ENCODE results near the gene NLRX1.
A peak's percentile ranks its signal among the peaks of the same experiment; 100 is the strongest.

Gene NLRX1

DNA sequence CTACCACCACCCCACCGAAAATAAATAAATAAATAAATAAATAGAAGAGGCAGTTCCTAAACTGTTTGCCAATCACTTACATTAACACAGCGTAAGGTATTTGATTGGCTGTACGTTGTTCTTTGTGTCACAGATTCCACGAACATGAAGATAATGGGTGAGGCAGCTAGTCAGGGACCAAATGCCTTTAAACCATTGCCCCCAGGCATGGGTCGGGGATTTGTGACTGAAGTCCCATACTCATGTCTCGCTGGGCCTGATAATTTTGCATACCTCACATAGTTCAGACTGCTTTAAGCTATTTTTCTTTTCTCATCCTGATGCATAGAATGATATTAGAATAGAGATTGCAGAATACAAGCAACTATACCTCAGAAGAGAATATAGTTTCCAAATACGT lies 34.0 kb downstream of the NLRX1 start:
- Histone ChIP-seq H3K23ac (ENCODE audit: low read length) (no peak overlapping the region), H3K36me3 (ENCODE audit: control insufficient read depth, insufficient read depth, low read length) (no peaks in the 10 kb centered on the region), H4K5ac (ENCODE audit: low read length) (no peak overlapping the region), H3K79me1 (ENCODE audit: low read length) (no peaks in the 10 kb centered on the region), H3K56ac (ENCODE audit: low read length) (no peak overlapping the region), H3K4me1 (ENCODE audit: control insufficient read depth, low read depth, low read length) (no peaks in the 10 kb centered on the region), H2BK15ac (replicated peaks; ENCODE audit: low read depth) (no peak overlapping the region), H3K4me2 (ENCODE audit: low read length) (no peak overlapping the region), H3K4ac (ENCODE audit: low read depth, low read length) (no peak overlapping the region), H3K9ac (ENCODE audit: low read length) (no peak overlapping the region), H2BK120ac (ENCODE audit: low read depth, low read length) (no peak overlapping the region), H3K27ac (ENCODE audit: low read depth, low read length) (no peak overlapping the region), H2AK5ac (ENCODE audit: low read length) (no peak overlapping the region), H3K27me3 (ENCODE audit: insufficient read depth, low read length, poor library complexity) (no peaks in the 10 kb centered on the region), H4K8ac (ENCODE audit: low read depth, low read length) (no peak overlapping the region), H3K4me3 (ENCODE audit: low read length) (no peak overlapping the region), H3K79me2 (ENCODE audit: control insufficient read depth, insufficient read depth, low read length) (peaks cover 9% of the 10 kb centered on the region), H3K18ac (ENCODE audit: low read length) (no peak overlapping the region), H2BK5ac (ENCODE audit: low read length) (no peak overlapping the region)
- WGBS (ENCODE audit: extremely low coverage, insufficient coverage, low lambda C conversion rate) = no CpG with 5 or more reads among the region's 7 CpGs
- DNase-seq = no peak

DNA sequence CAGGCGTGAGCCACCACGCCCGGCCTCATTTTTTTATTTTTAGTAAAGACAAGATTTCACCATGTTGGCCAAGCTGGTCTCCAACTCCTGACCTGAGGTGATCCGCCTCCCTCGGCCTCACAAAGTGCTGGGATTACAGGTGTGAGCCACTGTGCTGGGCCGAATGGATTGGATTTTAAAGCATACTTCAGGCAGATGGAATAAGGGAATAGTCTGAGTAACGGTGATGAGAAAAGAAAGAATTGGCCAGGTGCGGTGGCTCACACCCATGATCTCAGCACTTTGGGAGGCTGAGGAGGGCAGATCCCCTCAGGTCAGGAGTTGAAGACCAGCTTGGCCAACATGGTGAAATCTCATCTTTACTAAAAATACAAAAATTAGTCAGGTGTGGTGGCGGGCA lies 35.5 kb downstream of the NLRX1 start:
- Histone ChIP-seq H3K18ac (ENCODE audit: low read length) (no peak overlapping the region), H4K8ac (ENCODE audit: low read depth, low read length) (no peak overlapping the region), H2BK120ac (ENCODE audit: low read depth, low read length) (no peak overlapping the region), H3K4me3 (ENCODE audit: low read length) (no peak overlapping the region), H3K79me1 (ENCODE audit: low read length) (no peaks in the 10 kb centered on the region), H3K27me3 (ENCODE audit: insufficient read depth, low read length, poor library complexity) (no peaks in the 10 kb centered on the region), H2BK5ac (ENCODE audit: low read length) (no peak overlapping the region), H3K23ac (ENCODE audit: low read length) (no peak overlapping the region), H3K27ac (ENCODE audit: low read depth, low read length) (no peak overlapping the region), H3K4ac (ENCODE audit: low read depth, low read length) (no peak overlapping the region), H3K36me3 (ENCODE audit: control insufficient read depth, insufficient read depth, low read length) (no peaks in the 10 kb centered on the region), H3K4me1 (ENCODE audit: control insufficient read depth, low read depth, low read length) (no peaks in the 10 kb centered on the region), H2AK5ac (ENCODE audit: low read length) (no peak overlapping the region), H3K56ac (ENCODE audit: low read length) (no peak overlapping the region), H3K9ac (ENCODE audit: low read length) (no peak overlapping the region), H3K79me2 (ENCODE audit: control insufficient read depth, insufficient read depth, low read length) (peaks cover 22% of the 10 kb centered on the region), H2BK15ac (replicated peaks; ENCODE audit: low read depth) (no peak overlapping the region), H4K5ac (ENCODE audit: low read length) (no peak overlapping the region), H3K4me2 (ENCODE audit: low read length) (no peak overlapping the region)
- no CpG with 5 or more reads among the region's 9 CpGs for WGBS (ENCODE audit: extremely low coverage, insufficient coverage, low lambda C conversion rate)
- DNase-seq = no peak

DNA sequence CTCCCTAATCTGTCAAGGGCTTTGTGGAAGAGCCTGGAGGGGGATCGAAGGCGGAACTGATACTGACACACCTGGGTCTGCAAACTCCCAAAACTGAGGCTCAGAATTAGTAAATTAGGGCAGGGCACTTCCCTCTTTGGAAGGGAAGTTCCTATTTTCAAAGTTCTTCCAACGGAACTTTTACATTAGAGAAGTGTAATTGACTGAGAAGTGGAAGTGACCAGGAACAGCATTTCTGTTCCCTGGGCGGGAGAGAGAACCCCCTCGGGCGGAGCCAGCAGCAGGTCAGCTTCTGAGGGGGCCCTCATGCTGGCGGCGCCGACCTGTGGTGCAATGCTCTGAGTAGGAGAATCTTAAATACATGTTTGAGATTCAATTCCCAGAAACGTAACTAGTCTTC lies 36.6 kb downstream of the NLRX1 start:
- Histone ChIP-seq H3K79me1 (ENCODE audit: low read length) (no peaks in the 10 kb centered on the region), H4K8ac (ENCODE audit: low read depth, low read length) (no peak overlapping the region), H3K4ac (ENCODE audit: low read depth, low read length) (no peak overlapping the region), H3K9ac (ENCODE audit: low read length) (no peak overlapping the region), H2BK5ac (ENCODE audit: low read length) (no peak overlapping the region), H3K79me2 (ENCODE audit: control insufficient read depth, insufficient read depth, low read length) (peaks cover 31% of the 10 kb centered on the region), H3K27ac (ENCODE audit: low read depth, low read length) (no peak overlapping the region), H3K27me3 (ENCODE audit: insufficient read depth, low read length, poor library complexity) (no peaks in the 10 kb centered on the region), H2BK120ac (ENCODE audit: low read depth, low read length) (no peak overlapping the region), H3K36me3 (ENCODE audit: control insufficient read depth, insufficient read depth, low read length) (no peaks in the 10 kb centered on the region), H3K56ac (ENCODE audit: low read length) (no peak overlapping the region), H4K5ac (ENCODE audit: low read length) (no peak overlapping the region), H3K23ac (ENCODE audit: low read length) (no peak overlapping the region), H2BK15ac (replicated peaks; ENCODE audit: low read depth) (no peak overlapping the region), H3K4me2 (ENCODE audit: low read length) (no peak overlapping the region), H3K18ac (ENCODE audit: low read length) (no peak overlapping the region), H3K4me1 (ENCODE audit: control insufficient read depth, low read depth, low read length) (no peaks in the 10 kb centered on the region), H3K4me3 (ENCODE audit: low read length) (no peak overlapping the region), H2AK5ac (ENCODE audit: low read length) (no peak overlapping the region)
- WGBS (ENCODE audit: extremely low coverage, insufficient coverage, low lambda C conversion rate) = no CpG with 5 or more reads among the region's 10 CpGs
- DNase-seq = no peak

DNA sequence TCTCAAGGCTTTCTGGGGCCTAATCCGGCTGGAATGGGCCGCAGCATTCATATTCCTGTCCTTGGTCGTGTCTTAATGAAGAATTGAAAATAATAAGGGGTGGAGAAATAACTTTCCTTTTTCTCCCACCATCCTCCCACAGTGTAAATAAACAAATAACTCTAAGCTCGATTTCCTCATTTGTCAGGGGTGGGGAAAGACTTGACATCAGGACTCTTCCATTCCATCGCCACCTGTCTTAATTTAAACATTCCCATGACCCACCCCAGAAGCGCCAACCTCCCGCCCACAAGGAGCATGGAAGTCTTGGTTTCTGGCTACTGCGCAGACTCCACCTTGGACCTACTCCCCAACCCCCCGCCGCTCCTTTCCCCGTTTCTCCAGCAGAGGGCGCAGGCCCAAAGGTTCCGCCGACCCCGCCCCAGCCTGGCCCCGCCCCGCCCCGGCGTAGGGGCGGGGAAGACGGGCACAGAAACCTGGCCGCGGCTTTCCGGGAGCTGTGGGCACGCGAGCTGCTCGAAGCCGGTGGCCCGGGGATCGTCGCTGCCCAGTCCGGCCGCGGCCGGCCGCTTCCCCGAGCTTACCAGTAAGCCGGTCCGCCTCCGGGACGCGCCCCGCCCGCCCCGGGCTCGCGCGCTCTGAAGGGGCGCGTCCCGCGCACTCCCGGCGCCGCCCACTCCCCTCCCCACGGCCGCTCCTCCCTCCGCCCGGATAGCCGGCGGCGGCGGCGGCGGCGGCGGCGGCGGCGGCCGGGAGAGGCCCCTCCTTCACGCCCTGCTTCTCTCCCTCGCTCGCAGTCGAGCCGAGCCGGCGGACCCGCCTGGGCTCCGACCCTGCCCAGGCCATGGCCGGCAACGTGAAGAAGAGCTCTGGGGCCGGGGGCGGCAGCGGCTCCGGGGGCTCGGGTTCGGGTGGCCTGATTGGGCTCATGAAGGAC lies 37.3 kb downstream of the NLRX1 start, which contains the start of gene CBL:
TSS of gene CBL (plus strand) at position 766 of the 937 bp plus-strand sequence. CDS start at position 845, 79 bp downstream.
- no peak within 1 kb of the TSS for H4K5ac ChIP-seq (ENCODE audit: low read length)
- peak within 1 kb of the TSS; percentile 70 for H2BK5ac ChIP-seq (ENCODE audit: low read length)
- H3K27ac ChIP-seq (ENCODE audit: low read depth, low read length) = peak within 1 kb of the TSS; percentile 93
- peak within 1 kb of the TSS; percentile 97 for H3K9ac ChIP-seq (ENCODE audit: low read length)
- peak within 1 kb of the TSS; percentile 90 for H3K4me3 ChIP-seq (ENCODE audit: low read length)
- peaks cover 38% of the 10 kb centered on the region for H3K79me2 ChIP-seq (ENCODE audit: control insufficient read depth, insufficient read depth, low read length)
- no peaks in the 10 kb centered on the region for H3K4me1 ChIP-seq (ENCODE audit: control insufficient read depth, low read depth, low read length)
- no peak within 1 kb of the TSS for H2BK120ac ChIP-seq (ENCODE audit: low read depth, low read length)
- H3K36me3 ChIP-seq (ENCODE audit: control insufficient read depth, insufficient read depth, low read length) = no peaks in the 10 kb centered on the region
- no peak within 1 kb of the TSS for H2BK15ac ChIP-seq (replicated peaks; ENCODE audit: low read depth)
- peak within 1 kb of the TSS; percentile 98 for H3K56ac ChIP-seq (ENCODE audit: low read length)
- H3K4ac ChIP-seq (ENCODE audit: low read depth, low read length) = peak within 1 kb of the TSS; percentile 93
- no peaks in the 10 kb centered on the region for H3K27me3 ChIP-seq (ENCODE audit: insufficient read depth, low read length, poor library complexity)
- peak within 1 kb of the TSS; percentile 46 for H2AK5ac ChIP-seq (ENCODE audit: low read length)
- no peaks in the 10 kb centered on the region for H3K79me1 ChIP-seq (ENCODE audit: low read length)
- peak within 1 kb of the TSS; percentile 77 for H3K4me2 ChIP-seq (ENCODE audit: low read length)
- peak within 1 kb of the TSS; percentile 99 for H3K18ac ChIP-seq (ENCODE audit: low read length)
- WGBS (ENCODE audit: extremely low coverage, insufficient coverage, low lambda C conversion rate) = no CpG with 5 or more reads among the region's 88 CpGs
- peak; percentile 95 for DNase-seq
- peak within 1 kb of the TSS; percentile 60 for H4K8ac ChIP-seq (ENCODE audit: low read depth, low read length)
- no peak within 1 kb of the TSS for H3K23ac ChIP-seq (ENCODE audit: low read length)

DNA sequence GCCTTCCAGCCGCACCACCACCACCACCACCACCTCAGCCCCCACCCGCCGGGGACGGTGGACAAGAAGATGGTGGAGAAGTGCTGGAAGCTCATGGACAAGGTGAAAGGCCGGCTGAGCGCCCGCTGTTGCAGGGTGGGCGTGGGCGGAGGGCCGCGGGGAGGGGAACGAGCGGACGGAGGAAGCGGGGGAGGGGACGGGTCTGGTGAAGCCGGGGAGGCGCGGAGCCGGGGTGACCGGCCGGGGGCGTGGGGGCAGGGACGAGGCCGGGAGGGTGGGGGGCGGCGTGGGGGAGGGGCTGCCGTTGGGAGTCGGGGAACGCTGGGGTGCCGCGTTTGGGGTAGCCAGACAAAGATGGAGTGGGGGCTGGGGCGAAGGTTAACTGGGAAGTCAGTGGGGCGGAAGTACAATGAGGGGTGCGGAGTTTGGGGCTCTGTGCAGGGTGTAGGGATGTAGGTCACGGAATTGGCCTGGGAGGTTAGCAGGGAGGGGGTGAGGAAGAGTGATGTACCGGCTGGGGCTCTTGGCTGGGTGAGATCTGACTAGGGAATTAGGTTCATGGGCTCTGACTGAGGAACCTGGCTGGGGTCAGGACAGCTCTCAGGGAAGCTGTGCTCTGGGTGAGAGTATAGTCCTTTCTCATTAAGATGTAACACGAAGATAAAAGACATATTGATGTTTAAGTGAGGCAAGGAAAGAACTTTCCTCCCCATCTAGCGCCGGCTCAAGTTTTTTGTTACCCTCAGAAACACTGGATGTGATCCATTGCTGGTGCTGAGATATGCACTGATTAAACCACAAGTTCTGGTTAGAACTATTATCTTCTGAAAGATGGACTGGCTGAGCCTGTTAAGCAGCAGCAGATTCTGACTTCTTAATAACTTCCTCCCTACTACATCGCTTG lies 38.2 kb downstream of the NLRX1 start:
- Histone ChIP-seq H3K56ac (ENCODE audit: low read length) (peak overlapping the region; percentile 98), H4K5ac (ENCODE audit: low read length) (no peak overlapping the region), H3K18ac (ENCODE audit: low read length) (peak overlapping the region; percentile 81), H3K27ac (ENCODE audit: low read depth, low read length) (peak overlapping the region; percentile 93), H3K9ac (ENCODE audit: low read length) (peak overlapping the region; percentile 97), H4K8ac (ENCODE audit: low read depth, low read length) (peak overlapping the region; percentile 60), H3K23ac (ENCODE audit: low read length) (no peak overlapping the region), H3K4me3 (ENCODE audit: low read length) (peak overlapping the region; percentile 90), H2BK5ac (ENCODE audit: low read length) (peak overlapping the region; percentile 70), H3K4me2 (ENCODE audit: low read length) (peak overlapping the region; percentile 77), H3K27me3 (ENCODE audit: insufficient read depth, low read length, poor library complexity) (no peaks in the 10 kb centered on the region), H3K79me2 (ENCODE audit: control insufficient read depth, insufficient read depth, low read length) (peaks cover 40% of the 10 kb centered on the region), H3K79me1 (ENCODE audit: low read length) (no peaks in the 10 kb centered on the region), H3K36me3 (ENCODE audit: control insufficient read depth, insufficient read depth, low read length) (no peaks in the 10 kb centered on the region), H3K4me1 (ENCODE audit: control insufficient read depth, low read depth, low read length) (no peaks in the 10 kb centered on the region), H2AK5ac (ENCODE audit: low read length) (peak overlapping the region; percentile 46), H2BK120ac (ENCODE audit: low read depth, low read length) (no peak overlapping the region), H3K4ac (ENCODE audit: low read depth, low read length) (peak overlapping the region; percentile 93), H2BK15ac (replicated peaks; ENCODE audit: low read depth) (no peak overlapping the region)
- no CpG with 5 or more reads among the region's 41 CpGs for WGBS (ENCODE audit: extremely low coverage, insufficient coverage, low lambda C conversion rate)
- DNase-seq = peak; percentile 61
